Measurements from ENCODE around the gene TLE1.

TLE1 gene

DNA sequence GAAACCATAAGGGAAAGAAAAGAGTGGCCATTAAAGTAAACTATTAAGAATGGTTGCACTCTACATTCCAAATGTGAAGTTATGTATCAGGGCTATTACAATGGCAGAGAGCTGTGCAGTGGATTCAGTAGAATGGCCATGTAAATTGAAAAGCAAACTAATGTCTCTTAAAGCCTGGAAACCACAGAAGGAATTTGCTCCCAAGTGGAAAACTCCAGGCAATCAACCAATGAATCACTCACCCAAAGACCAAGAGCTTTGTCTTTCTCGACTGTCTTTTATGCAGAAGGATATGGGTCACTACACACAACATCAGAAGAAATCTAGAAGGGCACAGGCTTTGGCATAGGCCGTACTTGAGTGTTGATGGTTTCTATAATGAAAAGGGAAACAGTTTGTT is 114.9 kb downstream of the TLE1 start:
- H3K27me3 ChIP-seq (replicated peaks): no peaks in the 10 kb centered on the region
- no peak overlapping the region for H3K27ac ChIP-seq
- H3K36me3 ChIP-seq (replicated peaks): no peaks in the 10 kb centered on the region
- in situ Hi-C loops (cut with HindIII; ENCODE audit: low pct_ligation_motif_present, low sequenced_read_pairs): no loop called here
- DNase-seq: no peak
- TF ChIP-seq, protein P1, sequence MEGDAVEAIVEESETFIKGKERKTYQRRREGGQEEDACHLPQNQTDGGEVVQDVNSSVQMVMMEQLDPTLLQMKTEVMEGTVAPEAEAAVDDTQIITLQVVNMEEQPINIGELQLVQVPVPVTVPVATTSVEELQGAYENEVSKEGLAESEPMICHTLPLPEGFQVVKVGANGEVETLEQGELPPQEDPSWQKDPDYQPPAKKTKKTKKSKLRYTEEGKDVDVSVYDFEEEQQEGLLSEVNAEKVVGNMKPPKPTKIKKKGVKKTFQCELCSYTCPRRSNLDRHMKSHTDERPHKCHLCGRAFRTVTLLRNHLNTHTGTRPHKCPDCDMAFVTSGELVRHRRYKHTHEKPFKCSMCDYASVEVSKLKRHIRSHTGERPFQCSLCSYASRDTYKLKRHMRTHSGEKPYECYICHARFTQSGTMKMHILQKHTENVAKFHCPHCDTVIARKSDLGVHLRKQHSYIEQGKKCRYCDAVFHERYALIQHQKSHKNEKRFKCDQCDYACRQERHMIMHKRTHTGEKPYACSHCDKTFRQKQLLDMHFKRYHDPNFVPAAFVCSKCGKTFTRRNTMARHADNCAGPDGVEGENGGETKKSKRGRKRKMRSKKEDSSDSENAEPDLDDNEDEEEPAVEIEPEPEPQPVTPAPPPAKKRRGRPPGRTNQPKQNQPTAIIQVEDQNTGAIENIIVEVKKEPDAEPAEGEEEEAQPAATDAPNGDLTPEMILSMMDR (IDR thresholded peaks at IDR 0.05; ENCODE audit: low read depth, low read length, missing control alignments): no peak
- no peak overlapping the region for H3K4me3 ChIP-seq (ENCODE audit: low read depth, low read length)

DNA sequence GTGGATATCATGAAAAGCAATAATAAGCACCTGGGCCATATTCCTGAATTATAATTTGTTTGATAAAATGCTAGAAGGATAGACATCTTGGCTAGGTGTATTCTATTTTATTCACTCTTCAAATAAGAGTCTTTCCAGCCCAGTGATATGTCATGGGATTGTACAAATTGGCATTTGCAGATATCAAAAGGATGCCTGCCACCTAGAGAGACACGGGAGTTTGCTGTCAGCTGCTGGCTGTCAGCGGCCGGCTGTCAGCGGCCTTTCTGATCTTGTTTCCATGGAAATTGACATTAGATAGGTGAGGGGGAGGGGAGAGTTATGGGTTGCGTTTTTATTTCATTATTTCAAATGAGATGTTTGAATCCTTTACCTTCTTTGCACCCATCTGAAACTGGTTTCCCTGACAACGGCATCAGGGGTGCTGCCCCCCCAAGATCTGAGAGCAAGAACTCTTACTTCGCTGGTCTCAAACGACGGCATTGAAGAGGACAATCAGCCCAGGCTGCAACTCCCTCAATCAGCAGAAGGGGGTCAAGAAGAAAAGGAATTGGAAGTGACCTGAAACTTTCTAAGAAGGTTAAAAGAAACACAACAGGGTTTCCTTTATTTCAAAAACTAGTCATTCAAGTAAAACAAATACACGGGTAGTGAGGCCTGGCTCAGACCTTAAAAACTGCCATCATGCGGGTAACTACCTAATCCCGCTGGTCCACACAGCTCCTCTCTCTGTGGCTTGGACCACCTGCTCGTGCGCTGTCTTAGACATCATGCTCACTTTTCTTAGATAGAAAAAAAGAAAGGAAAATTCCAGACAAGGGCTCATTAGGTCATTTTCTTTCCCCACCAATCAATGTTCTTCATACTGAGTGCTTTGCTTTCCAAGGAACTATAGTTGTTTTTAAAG is 115.7 kb downstream of the TLE1 start:
- Histone ChIP-seq H3K36me3 (replicated peaks) (no peaks in the 10 kb centered on the region), H3K27me3 (replicated peaks) (no peaks in the 10 kb centered on the region), H3K4me3 (ENCODE audit: low read depth, low read length) (no peak overlapping the region), H3K27ac (no peak overlapping the region)
- DNase-seq: no peak
- TF ChIP-seq, protein P1 (IDR thresholded peaks at IDR 0.05; ENCODE audit: low read depth, low read length, missing control alignments): peak; percentile 16
- in situ Hi-C loops (cut with HindIII; ENCODE audit: low pct_ligation_motif_present, low sequenced_read_pairs): no loop called here

DNA sequence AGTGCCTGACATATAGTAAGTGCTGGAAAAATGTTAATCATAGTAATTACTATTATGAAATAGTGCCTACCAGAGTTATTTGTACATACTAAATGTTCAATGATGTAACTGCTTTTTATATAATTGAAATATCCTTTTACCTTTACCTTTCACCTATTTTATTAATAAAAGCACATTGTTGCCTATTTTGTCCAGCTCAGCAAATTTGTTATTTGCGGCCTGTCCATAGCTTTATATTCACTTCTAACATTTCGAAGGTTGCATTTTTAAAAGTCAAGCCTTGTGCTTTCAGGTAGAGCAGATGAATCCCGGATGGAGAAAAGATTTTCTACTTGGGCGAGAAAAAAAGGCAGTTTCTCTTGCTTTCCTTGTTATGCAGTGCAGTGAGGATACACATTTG is 119.3 kb downstream of the TLE1 start:
- H3K4me3 ChIP-seq (ENCODE audit: low read depth, low read length): no peak overlapping the region
- TF ChIP-seq, protein P1 (IDR thresholded peaks at IDR 0.05; ENCODE audit: low read depth, low read length, missing control alignments): no peak
- in situ Hi-C loops (cut with HindIII; ENCODE audit: low pct_ligation_motif_present, low sequenced_read_pairs): no loop called here

DNA sequence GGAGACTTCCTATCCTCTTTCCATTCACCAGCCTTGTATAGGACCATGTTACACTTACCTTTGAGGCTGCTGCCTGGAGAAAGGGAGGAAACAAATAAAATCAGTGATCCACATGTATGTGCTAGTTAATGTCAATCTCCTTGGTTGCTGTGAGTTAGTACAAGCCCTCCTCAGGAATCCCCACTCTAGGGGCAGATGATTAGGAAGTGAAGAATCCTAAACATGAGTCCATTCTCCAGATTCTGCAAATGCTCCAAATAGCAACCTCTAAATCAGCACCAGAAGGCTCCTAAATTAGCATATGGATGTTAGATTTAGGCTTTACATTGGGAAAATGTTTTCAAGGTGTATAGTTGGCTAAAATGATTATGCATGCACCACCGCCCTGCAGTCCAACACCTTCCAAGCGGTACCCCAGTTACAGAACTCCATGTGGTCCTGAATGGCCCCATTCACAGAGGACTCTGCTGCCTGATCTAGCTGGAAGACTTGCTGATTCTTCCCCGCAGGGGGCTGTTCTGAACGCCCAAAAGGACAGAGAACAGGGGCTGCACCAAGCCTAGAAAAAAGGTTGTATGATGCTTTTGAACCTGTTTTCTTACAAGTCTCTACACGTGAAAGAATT is 123.2 kb downstream of the TLE1 start:
- no peak overlapping the region for H3K27ac ChIP-seq
- in situ Hi-C loops (cut with HindIII; ENCODE audit: low pct_ligation_motif_present, low sequenced_read_pairs): no loop called here

More for the DNA sequence above, 119.3 kb downstream of the TLE1 start:
- Histone ChIP-seq H3K27ac (no peak overlapping the region), H3K36me3 (replicated peaks) (no peaks in the 10 kb centered on the region), H3K27me3 (replicated peaks) (no peaks in the 10 kb centered on the region)
- DNase-seq: no peak

DNA sequence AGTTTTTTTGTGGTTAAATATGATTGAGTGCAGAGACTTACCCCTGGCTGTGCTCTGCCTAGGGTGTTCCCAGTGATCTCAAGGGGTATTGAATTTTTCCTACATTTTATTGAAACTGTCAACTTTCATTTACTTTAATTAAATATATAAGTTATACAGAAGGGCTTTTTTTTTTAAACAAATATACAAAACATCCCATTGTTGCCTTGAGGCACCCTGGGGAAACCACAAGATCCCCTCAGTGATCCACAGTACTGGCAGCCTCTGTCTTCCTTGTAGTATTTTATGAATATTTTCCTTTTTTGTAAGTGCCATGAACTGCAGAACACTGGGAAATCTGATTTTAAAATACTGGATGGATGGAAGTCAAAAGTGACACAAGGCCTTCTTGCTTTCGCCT is 123.7 kb downstream of the TLE1 start:
- Histone ChIP-seq H3K4me3 (ENCODE audit: low read depth, low read length) (no peak overlapping the region), H3K36me3 (replicated peaks) (no peaks in the 10 kb centered on the region), H3K27me3 (replicated peaks) (no peaks in the 10 kb centered on the region), H3K27ac (no peak overlapping the region)
- in situ Hi-C loops (cut with HindIII; ENCODE audit: low pct_ligation_motif_present, low sequenced_read_pairs): no loop called here
- TF ChIP-seq, protein P1 (IDR thresholded peaks at IDR 0.05; ENCODE audit: low read depth, low read length, missing control alignments): no peak
- no peak for DNase-seq

More for the DNA sequence above, 123.2 kb downstream of the TLE1 start:
- TF ChIP-seq, protein P1 (IDR thresholded peaks at IDR 0.05; ENCODE audit: low read depth, low read length, missing control alignments): no peak
- no peaks in the 10 kb centered on the region for H3K27me3 ChIP-seq (replicated peaks)
- H3K4me3 ChIP-seq (ENCODE audit: low read depth, low read length): no peak overlapping the region
- no peak for DNase-seq
- no peaks in the 10 kb centered on the region for H3K36me3 ChIP-seq (replicated peaks)

All from brain microvascular endothelial cell (primary cell).